GM12864 (cell line): Measurements from ENCODE around the gene CCSER2.

ENCODE experiments used
- DNase-seq: peaks from one replicate; pipeline ENCODE4 v3.0.0-alpha.2; 2011; ENCODE audit warnings: low read depth
- H3K4me3 ChIP-seq: 2 replicates; pipeline ENCODE4 v1.5.1; 2011; ENCODE audit warnings: mild to moderate bottlenecking, low read depth, low read length, control low read depth
- TF ChIP-seq, protein P1 (sequence below): IDR thresholded peaks from 2 replicates; pipeline ENCODE4 v1.5.1; 2011; ENCODE audit warnings: low read depth, mild to moderate bottlenecking, moderate library complexity, low read length, control low read depth, inconsistent platforms; ENCODE audit errors: missing control alignments

The CCSER2 gene

DNA sequence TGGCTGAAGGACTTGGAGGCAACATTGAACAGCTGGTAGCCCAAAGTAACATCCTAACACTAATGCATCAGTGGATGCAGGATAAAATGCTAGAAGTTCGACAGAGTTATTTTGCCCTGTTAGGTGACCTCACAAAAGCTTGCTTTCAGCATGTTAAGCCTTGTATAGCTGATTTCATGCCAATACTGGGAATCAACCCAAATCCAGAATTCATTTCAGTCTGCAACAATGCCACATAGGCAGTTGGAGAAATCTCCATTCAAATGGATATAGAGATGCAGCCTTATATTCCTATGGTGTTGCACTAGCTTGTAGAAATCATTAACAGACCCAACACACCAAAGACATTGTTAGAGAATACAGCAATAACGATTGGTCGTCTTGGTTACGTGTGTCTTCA is 62.9 kb downstream of the CCSER2 start:
- TF ChIP-seq, protein P1, sequence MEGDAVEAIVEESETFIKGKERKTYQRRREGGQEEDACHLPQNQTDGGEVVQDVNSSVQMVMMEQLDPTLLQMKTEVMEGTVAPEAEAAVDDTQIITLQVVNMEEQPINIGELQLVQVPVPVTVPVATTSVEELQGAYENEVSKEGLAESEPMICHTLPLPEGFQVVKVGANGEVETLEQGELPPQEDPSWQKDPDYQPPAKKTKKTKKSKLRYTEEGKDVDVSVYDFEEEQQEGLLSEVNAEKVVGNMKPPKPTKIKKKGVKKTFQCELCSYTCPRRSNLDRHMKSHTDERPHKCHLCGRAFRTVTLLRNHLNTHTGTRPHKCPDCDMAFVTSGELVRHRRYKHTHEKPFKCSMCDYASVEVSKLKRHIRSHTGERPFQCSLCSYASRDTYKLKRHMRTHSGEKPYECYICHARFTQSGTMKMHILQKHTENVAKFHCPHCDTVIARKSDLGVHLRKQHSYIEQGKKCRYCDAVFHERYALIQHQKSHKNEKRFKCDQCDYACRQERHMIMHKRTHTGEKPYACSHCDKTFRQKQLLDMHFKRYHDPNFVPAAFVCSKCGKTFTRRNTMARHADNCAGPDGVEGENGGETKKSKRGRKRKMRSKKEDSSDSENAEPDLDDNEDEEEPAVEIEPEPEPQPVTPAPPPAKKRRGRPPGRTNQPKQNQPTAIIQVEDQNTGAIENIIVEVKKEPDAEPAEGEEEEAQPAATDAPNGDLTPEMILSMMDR, result no peak
- no peak overlapping the region for H3K4me3 ChIP-seq
- no peak for DNase-seq

DNA sequence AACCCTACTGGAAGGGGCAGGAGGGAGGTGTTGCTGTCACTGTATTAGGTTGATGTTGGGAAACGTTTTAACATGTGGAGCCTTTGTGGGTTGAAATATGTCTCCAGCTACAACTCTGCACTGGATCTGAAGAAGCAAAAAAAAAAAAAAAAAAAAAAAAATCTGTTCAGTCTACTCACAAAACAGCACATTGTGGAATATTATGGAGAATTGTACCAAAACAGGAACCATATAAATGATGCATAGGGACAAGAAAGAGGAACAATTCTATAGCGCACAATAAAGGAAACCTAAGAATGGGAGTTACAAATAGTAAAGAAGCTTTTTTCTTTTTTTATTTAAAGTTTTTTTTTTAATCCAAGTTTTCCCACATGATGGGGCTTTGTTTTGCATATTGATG is 63.8 kb downstream of the CCSER2 start:
- TF ChIP-seq, protein P1, result no peak
- H3K4me3 ChIP-seq, result no peak overlapping the region
- DNase-seq, result no peak

DNA sequence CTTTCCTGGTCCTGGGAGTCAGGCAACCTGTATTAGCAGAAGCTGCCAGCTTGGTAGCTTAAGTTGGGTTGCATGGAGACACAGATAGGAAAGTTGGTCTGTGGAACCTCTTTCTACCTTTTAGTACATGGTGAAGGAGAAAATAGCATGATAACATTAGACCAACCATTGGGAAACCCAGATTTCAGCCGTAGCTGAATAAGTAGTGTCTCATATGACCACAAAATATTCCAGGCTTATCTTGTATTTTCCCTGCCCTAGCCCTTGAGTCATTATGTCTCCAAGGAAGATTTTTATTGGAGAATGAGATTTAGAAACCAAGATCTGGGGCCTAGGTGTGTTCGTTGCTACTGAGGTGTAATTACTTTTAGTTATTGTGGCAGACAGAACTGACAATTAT is 67.2 kb downstream of the CCSER2 start:
- no peak for DNase-seq
- TF ChIP-seq, protein P1, result no peak
- no peak overlapping the region for H3K4me3 ChIP-seq

DNA sequence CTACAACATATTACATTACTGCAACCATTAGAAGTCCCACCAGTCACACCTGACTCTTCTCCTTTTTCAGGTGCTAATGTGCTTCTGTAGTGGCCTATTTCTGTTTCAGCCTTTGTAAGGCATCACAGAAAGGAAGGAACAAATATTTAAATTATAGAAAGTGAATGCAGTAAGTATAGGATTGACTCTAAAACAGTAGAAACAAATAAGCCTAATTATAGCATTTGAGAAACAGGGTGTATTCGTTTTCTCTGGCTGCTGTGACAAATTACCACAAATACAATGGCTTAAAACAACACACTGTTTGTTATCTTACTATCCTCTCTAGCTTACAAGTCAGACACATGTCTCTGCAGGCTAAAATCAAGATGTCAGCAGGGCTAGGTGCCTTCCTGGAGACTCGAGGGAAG is 69.4 kb downstream of the CCSER2 start:
- TF ChIP-seq, protein P1, result no peak
- DNase-seq, result no peak
- H3K4me3 ChIP-seq, result no peak overlapping the region

DNA sequence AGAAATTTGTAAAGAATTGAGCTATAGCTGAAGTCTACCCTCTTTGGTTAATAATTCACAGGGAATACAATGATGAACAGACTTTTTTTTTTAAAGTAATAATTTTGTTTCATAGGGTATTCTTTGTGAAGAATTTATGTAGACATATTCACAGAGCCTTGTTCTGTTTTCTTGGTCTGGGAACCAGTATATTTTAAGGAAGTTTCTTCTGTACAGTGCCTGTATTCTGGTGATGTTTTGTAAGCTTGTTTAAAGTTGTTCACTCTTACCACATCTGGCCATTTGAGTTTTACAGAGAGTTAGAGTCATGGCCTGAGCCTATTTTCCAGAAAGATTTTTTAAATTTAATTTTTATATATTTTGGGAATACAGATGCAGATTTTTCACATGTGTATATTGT is 70.3 kb downstream of the CCSER2 start:
- TF ChIP-seq, protein P1, result no peak
- no peak overlapping the region for H3K4me3 ChIP-seq
- DNase-seq, result no peak

DNA sequence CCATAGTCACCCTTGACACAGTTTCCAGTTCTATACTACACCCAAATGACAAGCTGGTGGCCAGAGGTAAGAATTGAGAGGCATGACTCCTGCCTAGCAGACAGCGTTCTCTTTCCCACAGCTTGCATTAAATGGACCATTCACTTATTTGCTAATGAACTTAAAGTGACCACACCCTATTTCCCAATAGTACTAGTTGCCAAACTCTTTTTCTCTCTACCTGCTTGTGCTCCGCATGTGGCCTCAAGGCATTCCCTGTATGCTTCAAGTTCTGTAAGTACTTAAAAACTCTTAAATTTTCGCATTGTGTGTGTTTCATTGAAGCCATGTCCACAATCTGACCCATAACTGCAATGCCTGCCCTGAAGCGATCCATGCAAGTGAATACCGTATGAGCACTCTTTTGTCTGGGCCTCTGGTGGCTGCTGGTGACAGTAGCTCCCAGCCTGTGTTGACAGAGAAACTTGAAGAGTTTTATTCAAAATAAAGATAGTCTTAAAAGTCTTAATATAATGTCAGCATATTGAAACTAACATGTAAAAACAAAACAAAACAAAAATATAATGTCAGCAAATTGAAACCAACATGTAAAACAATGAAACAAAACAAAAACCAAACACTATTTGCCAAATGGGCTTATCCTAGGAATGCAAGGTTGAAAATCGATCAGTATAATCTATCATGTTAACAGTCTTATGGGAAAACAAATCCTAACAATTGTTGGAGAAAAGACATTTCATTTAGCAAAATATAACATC is 73.6 kb downstream of the CCSER2 start:
- TF ChIP-seq, protein P1, result no peak
- H3K4me3 ChIP-seq, result no peak overlapping the region
- no peak for DNase-seq

DNA sequence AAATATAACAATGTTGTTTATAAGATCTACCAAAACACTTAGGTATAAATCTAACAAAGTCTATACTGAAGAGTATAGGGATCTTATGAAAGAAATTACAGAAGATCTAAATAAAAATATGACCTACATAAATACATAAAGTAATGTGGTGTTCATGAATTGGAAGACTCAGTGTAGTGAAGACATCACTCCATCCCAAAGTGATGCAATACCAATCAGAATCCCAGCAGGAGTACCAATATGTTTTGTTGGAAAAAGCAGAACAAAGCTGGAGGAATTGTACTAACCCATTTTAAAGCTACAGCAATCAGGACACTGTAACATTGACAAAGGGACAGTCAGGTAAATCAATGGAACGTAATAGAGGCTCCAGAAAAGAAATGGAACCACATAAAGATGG is 76.4 kb downstream of the CCSER2 start:
- DNase-seq, result no peak
- TF ChIP-seq, protein P1, result no peak
- no peak overlapping the region for H3K4me3 ChIP-seq
